ENCODE results near the gene HSPA4L.

HSPA4L gene

GRCh38 chr4:127809173-127809800 is 27.2 kb downstream of the HSPA4L start:
- no peaks in the 10 kb centered on the region for H3F3A ChIP-seq (ENCODE audit: control insufficient read depth, insufficient read depth)
- no peak overlapping the region for H3K4me3 ChIP-seq (ENCODE audit: low read length)
- no peak for TF ChIP-seq EZH2phosphoT487 (IDR thresholded peaks at IDR 0.05; ENCODE audit: borderline replicate concordance, low read length)
- no peak for TF ChIP-seq CTCF (IDR thresholded peaks at IDR 0.05; ENCODE audit: low read depth, low read length, poor library complexity, severe bottlenecking)
- H3K9me3 ChIP-seq (ENCODE audit: control insufficient read depth, insufficient read depth, low read length) = no peaks in the 10 kb centered on the region
- no peaks in the 10 kb centered on the region for H3K4me1 ChIP-seq (ENCODE audit: control insufficient read depth, low read length)
- H3K4me2 ChIP-seq (ENCODE audit: low read length) = no peak overlapping the region
- no peaks in the 10 kb centered on the region for H3K9me2 ChIP-seq (replicated peaks; ENCODE audit: control insufficient read depth, low read length)
- no peaks in the 10 kb centered on the region for H4K20me1 ChIP-seq (ENCODE audit: control insufficient read depth, insufficient read depth, low read depth, low read length)
- no peaks in the 10 kb centered on the region for H3K79me2 ChIP-seq (ENCODE audit: control insufficient read depth, low read length)
- H3K27ac ChIP-seq (ENCODE audit: low read depth, low read length) = no peak overlapping the region
- no peaks in the 10 kb centered on the region for H3K27me3 ChIP-seq (ENCODE audit: control insufficient read depth, low read length)
- no peaks in the 10 kb centered on the region for H3K36me3 ChIP-seq (ENCODE audit: control insufficient read depth, low read length)

GRCh38 chr4:127810551-127810950 is 28.4 kb downstream of the HSPA4L start:
- TF ChIP-seq EZH2phosphoT487 (IDR thresholded peaks at IDR 0.05; ENCODE audit: borderline replicate concordance, low read length) = no peak
- no peak for TF ChIP-seq CTCF (IDR thresholded peaks at IDR 0.05; ENCODE audit: low read depth, low read length, poor library complexity, severe bottlenecking)
- no peak overlapping the region for H3K27ac ChIP-seq (ENCODE audit: low read depth, low read length)
- H3K9me2 ChIP-seq (replicated peaks; ENCODE audit: control insufficient read depth, low read length) = no peaks in the 10 kb centered on the region
- H3K27me3 ChIP-seq (ENCODE audit: control insufficient read depth, low read length) = no peaks in the 10 kb centered on the region
- no peak overlapping the region for H3K4me2 ChIP-seq (ENCODE audit: low read length)
- no peaks in the 10 kb centered on the region for H3K4me1 ChIP-seq (ENCODE audit: control insufficient read depth, low read length)
- no peaks in the 10 kb centered on the region for H3F3A ChIP-seq (ENCODE audit: control insufficient read depth, insufficient read depth)
- H3K79me2 ChIP-seq (ENCODE audit: control insufficient read depth, low read length) = no peaks in the 10 kb centered on the region
- no peak overlapping the region for H3K4me3 ChIP-seq (ENCODE audit: low read length)
- no peaks in the 10 kb centered on the region for H4K20me1 ChIP-seq (ENCODE audit: control insufficient read depth, insufficient read depth, low read depth, low read length)
- no peaks in the 10 kb centered on the region for H3K36me3 ChIP-seq (ENCODE audit: control insufficient read depth, low read length)
- no peaks in the 10 kb centered on the region for H3K9me3 ChIP-seq (ENCODE audit: control insufficient read depth, insufficient read depth, low read length)

GRCh38 chr4:127822430-127822829 is 40.3 kb downstream of the HSPA4L start:
- Histone ChIP-seq H3K9me3 (ENCODE audit: control insufficient read depth, insufficient read depth, low read length) (no peaks in the 10 kb centered on the region), H3K9me2 (replicated peaks; ENCODE audit: control insufficient read depth, low read length) (no peaks in the 10 kb centered on the region), H3F3A (ENCODE audit: control insufficient read depth, insufficient read depth) (no peaks in the 10 kb centered on the region), H3K79me2 (ENCODE audit: control insufficient read depth, low read length) (no peaks in the 10 kb centered on the region), H3K4me3 (ENCODE audit: low read length) (no peak overlapping the region), H4K20me1 (ENCODE audit: control insufficient read depth, insufficient read depth, low read depth, low read length) (no peaks in the 10 kb centered on the region), H3K27me3 (ENCODE audit: control insufficient read depth, low read length) (no peaks in the 10 kb centered on the region), H3K4me1 (ENCODE audit: control insufficient read depth, low read length) (peaks cover 4% of the 10 kb centered on the region), H3K27ac (ENCODE audit: low read depth, low read length) (no peak overlapping the region), H3K4me2 (ENCODE audit: low read length) (no peak overlapping the region), H3K36me3 (ENCODE audit: control insufficient read depth, low read length) (no peaks in the 10 kb centered on the region)
- no peak for TF ChIP-seq CTCF (IDR thresholded peaks at IDR 0.05; ENCODE audit: low read depth, low read length, poor library complexity, severe bottlenecking)
- TF ChIP-seq EZH2phosphoT487 (IDR thresholded peaks at IDR 0.05; ENCODE audit: borderline replicate concordance, low read length) = no peak

Data from DOHH2 (cell line).